IMR-90 (cell line): ENCODE results near the gene ITCH. TPM values are rescaled to one million over a fixed set of nuclear protein-coding genes. Genes with fewer than 3 reads are reported as not detected.

ENCODE experiments used
- ATAC-seq: fragments of 200-7000 bp; cut with Tn5 transposase; 2 replicates; pipeline ENCODE4 v1.9.1; 2020; ENCODE audit warnings: low read depth, mild to moderate bottlenecking, moderate library complexity
- BruUV-seq: library from RNA; stranded (reverse); fragments of 400-500 nt; replicated peaks from 2 replicates; lab custom pipeline; 2021; lab: Mats Ljungman, UMichigan
- CTCF ChIA-PET: fragments of 300-600 bp; formaldehyde crosslinking; extraction: SDS; loops from one replicate; lab custom pipeline; 2021; ENCODE audit warnings: antibody characterized with exemption; lab: Yijun Ruan, JAX
- POLR2A ChIA-PET: fragments of 300-600 bp; sonication (Branson Sonifier 250); formaldehyde crosslinking; loops from one replicate; lab custom pipeline; 2022; ENCODE audit warnings: antibody characterized with exemption; ENCODE audit not compliant: unreplicated experiment; lab: Charles Lee
- DNase-seq: peaks from one replicate; pipeline ENCODE4 v3.0.0; 2013
- H2AFZ ChIP-seq: replicated peaks from 2 replicates; pipeline ENCODE3; 2013; ENCODE audit warnings: low read length, mild to moderate bottlenecking; ENCODE audit not compliant: poor library complexity
- H2AK5ac ChIP-seq: 2 replicates; pipeline ENCODE4 v1.6.1; 2013; ENCODE audit warnings: low read depth, low read length, inconsistent platforms
- H2AK9ac ChIP-seq: replicated peaks from 2 replicates; pipeline ENCODE3; 2013; ENCODE audit warnings: mild to moderate bottlenecking, low read depth, low read length, moderate library complexity; ENCODE audit not compliant: poor library complexity
- H2BK120ac ChIP-seq: 2 replicates; pipeline ENCODE4 v1.6.1; 2013; ENCODE audit warnings: low read depth, low read length, inconsistent platforms
- H2BK15ac ChIP-seq: 3 replicates; pipeline ENCODE4 v1.6.1; 2013; ENCODE audit warnings: low read depth, low read length, inconsistent platforms
- H2BK20ac ChIP-seq: 2 replicates; pipeline ENCODE4 v1.6.1; 2013; ENCODE audit warnings: low read depth, mild to moderate bottlenecking, inconsistent platforms, low read length, moderate library complexity
- H2BK5ac ChIP-seq: 2 replicates; pipeline ENCODE4 v1.6.1; 2013; ENCODE audit warnings: mild to moderate bottlenecking, low read depth, low read length, inconsistent platforms; ENCODE audit not compliant: poor library complexity, severe bottlenecking
- H3K14ac ChIP-seq: replicated peaks from 2 replicates; pipeline ENCODE4 v1.6.1; 2013; ENCODE audit warnings: low read depth, low read length, inconsistent platforms
- H3K18ac ChIP-seq: 2 replicates; pipeline ENCODE4 v1.6.1; 2013; ENCODE audit warnings: low read depth, low read length, control low read depth
- H3K23ac ChIP-seq: 2 replicates; pipeline ENCODE4 v1.6.1; 2013; ENCODE audit warnings: low read depth, low read length, inconsistent platforms
- H3K27ac ChIP-seq: 2 replicates; pipeline ENCODE4 v1.5.1; 2013; ENCODE audit warnings: mild to moderate bottlenecking, control low read depth, low read length; ENCODE audit not compliant: insufficient read depth
- H3K27me3 ChIP-seq: 2 replicates; pipeline ENCODE4 v1.6.1; 2013; ENCODE audit warnings: low read length; ENCODE audit not compliant: control insufficient read depth, insufficient read depth
- H3K36me3 ChIP-seq: 2 replicates; pipeline ENCODE4 v1.6.1; 2013; ENCODE audit warnings: low read length, mixed read lengths; ENCODE audit not compliant: control insufficient read depth, insufficient read depth
- H3K4ac ChIP-seq: 2 replicates; pipeline ENCODE4 v1.6.1; 2013; ENCODE audit warnings: low read depth, low read length, inconsistent platforms
- H3K4me1 ChIP-seq: 2 replicates; pipeline ENCODE4 v1.6.1; 2013; ENCODE audit warnings: low read length, mixed read lengths; ENCODE audit not compliant: control insufficient read depth, insufficient read depth
- H3K4me2 ChIP-seq: 2 replicates; pipeline ENCODE4 v1.6.1; 2013; ENCODE audit warnings: low read depth, mild to moderate bottlenecking, control low read depth, low read length, moderate library complexity
- H3K4me3 ChIP-seq: 2 replicates; pipeline ENCODE4 v1.5.1; 2013; ENCODE audit warnings: low read depth, mild to moderate bottlenecking, control low read depth, low read length, moderate library complexity; ENCODE audit not compliant: insufficient read depth
- H3K56ac ChIP-seq: 2 replicates; pipeline ENCODE4 v1.6.1; 2013; ENCODE audit warnings: low read length, inconsistent platforms; ENCODE audit not compliant: insufficient read depth; ENCODE audit errors: extremely low read depth
- H3K79me1 ChIP-seq, 2 experiments: 2 replicates each; pipeline ENCODE4 v1.6.1; 2013; ENCODE audit warnings: low read length in 2 of 2, inconsistent platforms in 1 of 2, low read depth in 1 of 2
- H3K9ac ChIP-seq: 2 replicates; pipeline ENCODE4 v1.6.1; 2013; ENCODE audit warnings: low read depth, low read length, control low read depth
- H3K9me1 ChIP-seq: 2 replicates; pipeline ENCODE4 v1.6.1; 2013; ENCODE audit warnings: low read length, inconsistent platforms; ENCODE audit not compliant: insufficient read depth
- H3K9me3 ChIP-seq: 2 replicates; pipeline ENCODE4 v1.6.1; 2013; ENCODE audit warnings: low read length; ENCODE audit not compliant: control insufficient read depth, insufficient read depth
- H4K20me1 ChIP-seq: 2 replicates; pipeline ENCODE4 v1.6.1; 2013; ENCODE audit warnings: low read length, inconsistent platforms; ENCODE audit not compliant: insufficient read depth
- H4K5ac ChIP-seq: 2 replicates; pipeline ENCODE4 v1.6.1; 2013; ENCODE audit warnings: mild to moderate bottlenecking, low read depth, low read length, control low read depth
- H4K8ac ChIP-seq, 2 experiments: 2 replicates each; pipeline ENCODE4 v1.6.1; 2013; ENCODE audit warnings: low read depth in 2 of 2, low read length in 2 of 2, control low read depth in 1 of 2, inconsistent platforms in 1 of 2
- H4K91ac ChIP-seq: 2 replicates; pipeline ENCODE4 v1.6.1; 2013; ENCODE audit warnings: low read depth, low read length, inconsistent platforms; ENCODE audit not compliant: insufficient read depth
- CEBPB ChIP-seq: IDR thresholded peaks from 2 replicates; pipeline ENCODE4 v1.6.1; 2012; ENCODE audit warnings: low read depth, low read length, improper control_type of control experiment
- MAZ ChIP-seq: IDR thresholded peaks from 2 replicates; pipeline ENCODE4 v1.6.1; 2012; ENCODE audit warnings: low read depth, mild to moderate bottlenecking, low read length, improper control_type of control experiment, moderate library complexity, borderline replicate concordance
- WGBS, 2 experiments: methylation state at CpG; one replicate each; pipeline versions ENCODE4 v1.1.5 to v1.1.7; 2013; ENCODE audit warnings: missing lambda C conversion rate in 2 of 2; ENCODE audit not compliant: insufficient read length in 1 of 2; ENCODE audit errors: extremely low coverage in 2 of 2; 5-methylcytosine and 5-hydroxymethylcytosine counted together
- dilution Hi-C: fragments of 300-500 bp; cut with HindIII; formaldehyde crosslinking; loops from one replicate; pipeline ENCODE4 v1.14.3; 2018; ENCODE audit warnings: low sequenced_read_pairs; ENCODE audit not compliant: unreplicated experiment
- in situ Hi-C: fragments of 300-500 bp; cut with MboI; formaldehyde crosslinking; loops from 3 replicates; pipeline ENCODE4 v1.14.3; 2019; ENCODE audit warnings: low sequenced_read_pairs, inconsistent platforms, mixed read lengths
- intact Hi-C: fragments of 100-400 bp; cut with micrococcal nuclease; formaldehyde crosslinking; loops from 2 replicates; pipeline ENCODE4 v1.10.0; 2022
- polyA plus RNA-seq, 3 experiments: library from polyadenylated mRNA; depleted of rRNA; stranded (reverse); fragments of >200 nt; gene quantifications; 2 replicates each; pipeline ENCODE4 v1.2.3, GENCODE V29; 2012; ENCODE audit warnings: low replicate concordance in 1 of 3
- total RNA-seq: library from RNA; depleted of rRNA; stranded (reverse); fragments of >200 nt; gene quantifications from 2 replicates; pipeline ENCODE4 v1.2.3, GENCODE V29; 2012

The ITCH gene
- total and polyA plus RNA-seq, 2 of the 4 experiments (the other 2 are of a cell fraction), result 12.7 to 94.6 TPM

DNA sequence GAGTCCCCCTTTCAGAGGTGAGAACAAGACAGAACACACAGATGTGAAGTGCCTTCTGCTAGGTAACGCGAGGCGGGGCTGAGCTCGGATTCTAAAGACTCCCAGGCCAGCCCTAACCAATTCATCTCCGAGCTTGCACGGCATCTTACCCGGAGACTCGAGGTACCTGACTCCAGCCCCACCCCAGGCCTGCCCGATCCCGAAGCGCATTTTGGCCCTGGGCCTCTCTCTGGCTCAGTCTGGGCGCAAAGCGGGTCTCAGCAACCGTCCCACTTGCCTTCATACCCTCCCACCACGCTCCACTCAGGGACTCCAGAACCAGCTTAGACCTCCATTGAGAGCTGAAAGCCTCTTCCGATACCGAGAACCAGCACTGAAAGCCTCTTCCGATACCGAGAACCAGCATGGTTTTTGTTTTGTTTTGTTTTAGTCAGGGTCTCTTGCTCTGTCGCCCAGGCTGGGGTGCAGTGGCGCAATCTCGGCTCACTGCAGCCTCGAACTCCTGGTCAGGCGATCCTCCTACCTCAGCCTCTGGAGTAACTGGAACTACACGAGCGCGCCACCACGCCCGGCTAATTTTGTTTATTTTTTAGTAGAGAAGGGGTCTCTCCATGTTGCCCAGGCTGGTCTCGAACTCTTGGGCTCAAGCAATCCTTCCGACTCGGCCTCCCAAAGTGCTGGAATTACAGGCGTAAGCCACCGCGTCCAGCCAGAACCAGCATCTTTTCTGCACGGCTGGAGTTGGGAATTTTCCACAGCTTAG lies 152.6 kb downstream of the ITCH start:
- H2AFZ ChIP-seq, result peak overlapping the region; percentile 86
- TF ChIP-seq MAZ, result no peak
- TF ChIP-seq CEBPB, result peak; percentile 60
- H3K18ac ChIP-seq, result peak overlapping the region; percentile 33
- dilution Hi-C loops (no loop called here), intact Hi-C loops (loop anchor here (2.0 kb wide), 1 partner anchor 203 kb away; no protein-coding TSS in a partner anchor), in situ Hi-C loops (loop anchor here (5.0 kb wide), 1 partner anchor 203 kb away; no protein-coding TSS in a partner anchor)
- peak overlapping the region; percentile 87 for H4K91ac ChIP-seq
- H2BK15ac ChIP-seq, result no peak overlapping the region; the same call in 2 of the 3 replicates
- H3K4ac ChIP-seq, result peak overlapping the region; percentile 97
- H2BK5ac ChIP-seq, result peak overlapping the region; percentile 78
- H3K9me3 ChIP-seq, result no peaks in the 10 kb centered on the region
- H2AK5ac ChIP-seq, result peak overlapping the region; percentile 91
- H3K27ac ChIP-seq, result peak overlapping the region; percentile 88
- peak overlapping the region; percentile 57; the same call in 1 of the 2 replicates for H2BK20ac ChIP-seq
- peaks cover 8% of the 10 kb centered on the region for H3K9me1 ChIP-seq
- no peaks in the 10 kb centered on the region for H4K20me1 ChIP-seq
- WGBS, 2 experiments, result 2% methylated on average over 17 of the region's 36 CpGs; no CpG with 5 or more reads in 1 of the 2 experiments
- H4K5ac ChIP-seq, result peak overlapping the region; percentile 71
- H3K4me2 ChIP-seq, result peak overlapping the region; percentile 77
- peak overlapping the region; percentile 73 for H3K23ac ChIP-seq
- peak overlapping the region; percentile 42 for H2BK120ac ChIP-seq
- no TSS peak for BruUV-seq
- H3K14ac ChIP-seq, result peak overlapping the region; percentile 94
- H3K27me3 ChIP-seq, result no peaks in the 10 kb centered on the region
- H3K56ac ChIP-seq, result peak overlapping the region; percentile 58
- peak overlapping the region; percentile 89 for H3K4me3 ChIP-seq
- DNase-seq (peak; percentile 47), ATAC-seq (peak; percentile 16)
- peaks cover 7% of the 10 kb centered on the region; the same call in 1 of the 2 replicates for H3K4me1 ChIP-seq
- ChIA-PET CTCF (interaction anchor here (4.3 kb wide), 1 partner anchor 203 kb away, joined by 24 read pairs; no protein-coding TSS in a partner anchor), POLR2A (no interaction called here)
- H3K79me1 ChIP-seq, result peaks cover 8 to 60% of the 10 kb centered on the region in 2 experiments; a peak in 3 of 4 replicates
- peak overlapping the region; percentile 95 for H2AK9ac ChIP-seq
- H4K8ac ChIP-seq, result peak overlapping the region; percentile 79 to 91
- peak overlapping the region; percentile 74 for H3K9ac ChIP-seq
- peaks cover 6% of the 10 kb centered on the region for H3K36me3 ChIP-seq
